SK-N-SH (cell line): ENCODE results near the gene RPRD2. TPM values are rescaled to one million over a fixed set of nuclear protein-coding genes. Genes with fewer than 3 reads are reported as not detected.

Experiments
- CTCF ChIA-PET: fragments of 300-600, 350-600 bp; formaldehyde crosslinking; extraction: SDS; loops from one replicate; lab custom pipeline; 2021; lab: Yijun Ruan, JAX
- POLR2A ChIA-PET: fragments of 350-600 bp; sonication (Branson Sonifier 250); formaldehyde crosslinking; extraction: SDS; loops from one replicate; lab custom pipeline; 2020; ENCODE audit warnings: antibody characterized with exemption, inconsistent platforms; lab: Yijun Ruan, JAX
- DNase-seq: peaks from one replicate; pipeline ENCODE4 v3.0.0; 2012
- H2AFZ ChIP-seq: fragments of 200-600 bp; sonication (generic); 2 replicates; pipeline ENCODE4 v1.8.1; 2016; ENCODE audit warnings: antibody characterized with exemption, mild to moderate bottlenecking, low read depth
- H3F3A ChIP-seq: fragments of 200-600 bp; sonication (generic); replicated peaks from 2 replicates; pipeline ENCODE3; 2016; ENCODE audit warnings: antibody characterized with exemption, mild to moderate bottlenecking; ENCODE audit not compliant: insufficient read depth
- H3K27ac ChIP-seq, 2 experiments: fragments of 200-500 bp in 1 of 2; fragments of 200-600 bp in 1 of 2; sonication (Bioruptor generic) in 1 of 2; sonication (generic), shearing (Covaris generic) in 1 of 2; 2 replicates each; pipeline versions ENCODE4 v1.5.1 to v1.6.1; 2014 to 2016; ENCODE audit warnings: low read depth in 2 of 2, inconsistent platforms in 1 of 2, low read length in 1 of 2, mild to moderate bottlenecking in 1 of 2, mixed read lengths in 1 of 2
- H3K27me3 ChIP-seq: fragments of 200-600 bp; sonication (generic), shearing (Covaris generic); 2 replicates; pipeline ENCODE4 v1.6.1; 2016; ENCODE audit warnings: mixed run types; ENCODE audit not compliant: insufficient read depth
- H3K36me3 ChIP-seq, 2 experiments: fragments of 200-500 bp in 1 of 2; fragments of 200-600 bp in 1 of 2; sonication (Bioruptor generic) in 1 of 2; sonication (generic) in 1 of 2; replicated peaks in 1 of 2; 2 replicates each; pipeline versions ENCODE3 to v1.5.1; 2014 to 2016; ENCODE audit warnings: low read length in 1 of 2, mild to moderate bottlenecking in 1 of 2; ENCODE audit not compliant: insufficient read depth in 2 of 2, control insufficient read depth in 1 of 2
- H3K4me1 ChIP-seq, 2 experiments: fragments of 200-500 bp in 1 of 2; fragments of 200-600 bp in 1 of 2; sonication (Bioruptor generic) in 1 of 2; sonication (generic), shearing (Covaris generic) in 1 of 2; 2 replicates each; pipeline versions ENCODE4 v1.5.1 to v1.6.1; 2014 to 2016; ENCODE audit warnings: low read depth in 1 of 2, low read length in 1 of 2, mixed run types in 1 of 2; ENCODE audit not compliant: insufficient read depth in 2 of 2, control insufficient read depth in 1 of 2
- H3K4me2 ChIP-seq: fragments of 200-600 bp; sonication (generic), shearing (Covaris generic); 2 replicates; pipeline ENCODE4 v1.6.1; 2017; ENCODE audit warnings: mixed run types
- H3K4me3 ChIP-seq, 2 experiments: fragments of 200-500 bp in 1 of 2; fragments of 200-600 bp in 1 of 2; sonication (Bioruptor generic) in 1 of 2; sonication (generic), shearing (Covaris generic) in 1 of 2; 2 replicates each; pipeline versions ENCODE4 v1.5.1 to v1.8.1; 2014 to 2016; ENCODE audit warnings: low read depth in 2 of 2, inconsistent platforms in 1 of 2, low read length in 1 of 2, mild to moderate bottlenecking in 1 of 2, mixed read lengths in 1 of 2, moderate library complexity in 1 of 2
- H3K79me2 ChIP-seq: fragments of 200-600 bp; sonication (generic); 2 replicates; pipeline ENCODE4 v1.8.1; 2017; ENCODE audit warnings: mild to moderate bottlenecking; ENCODE audit not compliant: insufficient read depth
- H3K9ac ChIP-seq: fragments of 200-600 bp; sonication (generic); 2 replicates; pipeline ENCODE4 v1.6.1; 2017; ENCODE audit warnings: mixed run types
- H3K9me2 ChIP-seq: fragments of 200-600 bp; sonication (generic); 2 replicates; pipeline ENCODE4 v1.6.1; 2017; ENCODE audit warnings: mixed run types
- H3K9me3 ChIP-seq: fragments of 200-600 bp; sonication (generic); 2 replicates; pipeline ENCODE4 v1.6.1; 2017; ENCODE audit warnings: mixed run types, mild to moderate bottlenecking, moderate library complexity
- H4K20me1 ChIP-seq: fragments of 200-600 bp; sonication (generic); 2 replicates; pipeline ENCODE4 v1.6.1; 2017; ENCODE audit warnings: mild to moderate bottlenecking, mixed run types; ENCODE audit not compliant: insufficient read depth
- ELF1 ChIP-seq: IDR thresholded peaks from 2 replicates; pipeline ENCODE4 v1.4.0; 2012
- EP300 ChIP-seq, 2 experiments: IDR thresholded peaks; 2 replicates each; pipeline versions ENCODE4 v1.4.0 to v1.6.1; 2012; ENCODE audit warnings: borderline replicate concordance in 1 of 2, low read depth in 1 of 2, low read length in 1 of 2
- FOXJ3 ChIP-seq: sonication (generic); formaldehyde crosslinking; IDR thresholded peaks from 2 replicates; pipeline ENCODE4 v1.5.1; 2020; ENCODE audit warnings: mild to moderate bottlenecking, missing genetic modification reagents
- FOXM1 ChIP-seq: IDR thresholded peaks from 2 replicates; pipeline ENCODE4 v1.4.0; 2012; ENCODE audit warnings: low read depth, mild to moderate bottlenecking
- GABPA ChIP-seq: IDR thresholded peaks from 2 replicates; pipeline ENCODE4 v1.4.0; 2012; ENCODE audit warnings: low read depth, mild to moderate bottlenecking
- GATA2 ChIP-seq: sonication (generic); formaldehyde crosslinking; IDR thresholded peaks from 2 replicates; pipeline ENCODE4 v1.5.0; 2020; ENCODE audit warnings: mild to moderate bottlenecking, missing genetic modification reagents
- IRF3 ChIP-seq: fragments of 150-350 bp; IDR thresholded peaks from 2 replicates; pipeline ENCODE4 v1.6.1; 2016; ENCODE audit warnings: mild to moderate bottlenecking, low read depth, low read length
- JUND ChIP-seq: IDR thresholded peaks from 2 replicates; pipeline ENCODE4 v1.4.0; 2012
- MEF2A ChIP-seq: IDR thresholded peaks from 2 replicates; pipeline ENCODE4 v1.4.0; 2012; ENCODE audit warnings: low read depth, borderline replicate concordance
- MXI1 ChIP-seq: IDR thresholded peaks from 2 replicates; pipeline ENCODE4 v1.6.1; 2012; ENCODE audit warnings: mild to moderate bottlenecking, low read depth, low read length, improper control_type of control experiment
- NFIC ChIP-seq: IDR thresholded peaks from 2 replicates; pipeline ENCODE4 v1.4.0; 2012; ENCODE audit warnings: borderline replicate concordance
- PBX3 ChIP-seq: IDR thresholded peaks from 2 replicates; pipeline ENCODE4; 2012
- POLR2AphosphoS5 ChIP-seq: IDR thresholded peaks from 2 replicates; pipeline ENCODE4 v1.6.1; 2012; ENCODE audit warnings: low read depth, low read length
- RCOR1 ChIP-seq: fragments of 150-350 bp; IDR thresholded peaks from 2 replicates; pipeline ENCODE4 v1.6.1; 2017; ENCODE audit warnings: antibody characterized with exemption, low read length
- RFX5 ChIP-seq: IDR thresholded peaks from 2 replicates; pipeline ENCODE4 v1.6.1; 2012; ENCODE audit warnings: mild to moderate bottlenecking, improper control_type of control experiment, low read length
- RXRA ChIP-seq: IDR thresholded peaks from 2 replicates; pipeline ENCODE4 v1.4.0; 2012; ENCODE audit warnings: low read depth, mild to moderate bottlenecking, borderline replicate concordance
- SIN3A ChIP-seq: IDR thresholded peaks from 2 replicates; pipeline ENCODE4 v1.6.1; 2012; ENCODE audit warnings: low read depth, mild to moderate bottlenecking, low read length, moderate library complexity, borderline replicate concordance
- TAF1 ChIP-seq: IDR thresholded peaks from 2 replicates; pipeline ENCODE4 v1.6.1; 2012; ENCODE audit warnings: low read depth, mild to moderate bottlenecking, low read length, moderate library complexity, borderline replicate concordance
- TEAD4 ChIP-seq: IDR thresholded peaks from 2 replicates; pipeline ENCODE4 v1.4.0; 2012; ENCODE audit warnings: mild to moderate bottlenecking, borderline replicate concordance; ENCODE audit not compliant: insufficient read depth
- USF1 ChIP-seq: IDR thresholded peaks from 2 replicates; pipeline ENCODE4 v1.4.0; 2012; ENCODE audit warnings: low read depth, borderline replicate concordance
- WGBS: methylation state at CpG from one replicate; pipeline ENCODE4 v1.1.6; 2017; ENCODE audit warnings: low lambda C conversion rate; 5-methylcytosine and 5-hydroxymethylcytosine counted together
- polyA plus RNA-seq, 3 experiments: library from polyadenylated mRNA; depleted of rRNA; stranded (reverse); fragments of >200 nt; gene quantifications; 2 replicates each; pipeline ENCODE4 v1.2.3, GENCODE V29; 2012
- TF ChIP-seq, protein P1 (sequence below): IDR thresholded peaks from 2 replicates; pipeline ENCODE4 v1.4.0; 2012; ENCODE audit warnings: low read depth
- TF ChIP-seq, protein P2 (sequence below): fragments of 200-600 bp; sonication (generic); IDR thresholded peaks from 2 replicates; pipeline ENCODE4 v1.6.1; 2017; ENCODE audit warnings: antibody characterized with exemption, mild to moderate bottlenecking, moderate library complexity

The RPRD2 gene
- polyA plus RNA-seq, 1 of the 3 experiments (the other 2 are of a cell fraction): 9.2 TPM

- ChIA-PET POLR2A (no interaction called here), CTCF (interaction anchor here (6.0 kb wide), 1 partner anchor 20 kb away, joined by 29 read pairs; no protein-coding TSS in a partner anchor)
- Histone ChIP-seq H3K36me3 (no peaks in the 10 kb centered on the region), H3K4me3 (no peak overlapping the region), H3K9me2 (no peaks in the 10 kb centered on the region), H4K20me1 (no peaks in the 10 kb centered on the region), H3K27me3 (no peaks in the 10 kb centered on the region), H3K9ac (no peak overlapping the region), H3K4me1 (peaks cover 8 to 17% of the 10 kb centered on the region in 2 experiments; a peak in 2 of 4 replicates), H2AFZ (no peak overlapping the region), H3K9me3 (no peaks in the 10 kb centered on the region), H3K4me2 (no peak overlapping the region), H3K27ac (no peak overlapping the region), H3F3A (peaks cover 3% of the 10 kb centered on the region), H3K79me2 (peaks cover 13% of the 10 kb centered on the region)
- 82% methylated on average over 14 of the region's 17 CpGs for WGBS
- no peak for DNase-seq
- no peak for TF ChIP-seq RXRA
- TF ChIP-seq ELF1: no peak
- no peak for TF ChIP-seq RFX5
- TF ChIP-seq, protein P1, sequence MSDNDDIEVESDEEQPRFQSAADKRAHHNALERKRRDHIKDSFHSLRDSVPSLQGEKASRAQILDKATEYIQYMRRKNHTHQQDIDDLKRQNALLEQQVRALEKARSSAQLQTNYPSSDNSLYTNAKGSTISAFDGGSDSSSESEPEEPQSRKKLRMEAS: no peak
- TF ChIP-seq USF1: no peak
- TF ChIP-seq, protein P2, sequence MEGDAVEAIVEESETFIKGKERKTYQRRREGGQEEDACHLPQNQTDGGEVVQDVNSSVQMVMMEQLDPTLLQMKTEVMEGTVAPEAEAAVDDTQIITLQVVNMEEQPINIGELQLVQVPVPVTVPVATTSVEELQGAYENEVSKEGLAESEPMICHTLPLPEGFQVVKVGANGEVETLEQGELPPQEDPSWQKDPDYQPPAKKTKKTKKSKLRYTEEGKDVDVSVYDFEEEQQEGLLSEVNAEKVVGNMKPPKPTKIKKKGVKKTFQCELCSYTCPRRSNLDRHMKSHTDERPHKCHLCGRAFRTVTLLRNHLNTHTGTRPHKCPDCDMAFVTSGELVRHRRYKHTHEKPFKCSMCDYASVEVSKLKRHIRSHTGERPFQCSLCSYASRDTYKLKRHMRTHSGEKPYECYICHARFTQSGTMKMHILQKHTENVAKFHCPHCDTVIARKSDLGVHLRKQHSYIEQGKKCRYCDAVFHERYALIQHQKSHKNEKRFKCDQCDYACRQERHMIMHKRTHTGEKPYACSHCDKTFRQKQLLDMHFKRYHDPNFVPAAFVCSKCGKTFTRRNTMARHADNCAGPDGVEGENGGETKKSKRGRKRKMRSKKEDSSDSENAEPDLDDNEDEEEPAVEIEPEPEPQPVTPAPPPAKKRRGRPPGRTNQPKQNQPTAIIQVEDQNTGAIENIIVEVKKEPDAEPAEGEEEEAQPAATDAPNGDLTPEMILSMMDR: no peak
- TF ChIP-seq MEF2A: no peak
- no peak for TF ChIP-seq FOXJ3
- TF ChIP-seq FOXM1: no peak
- no peak for TF ChIP-seq NFIC
Measured at GRCh38 chr1:150511985-150512660, 148.2 kb downstream of the RPRD2 start.

GRCh38 chr1:150512846-150513245 is 148.9 kb downstream of the RPRD2 start:
- no peaks in the 10 kb centered on the region for H3K36me3 ChIP-seq
- no peaks in the 10 kb centered on the region for H3K9me3 ChIP-seq
- no peak overlapping the region for H2AFZ ChIP-seq
- no peaks in the 10 kb centered on the region for H3K27me3 ChIP-seq
- ChIA-PET CTCF (interaction anchor here (1.5 kb wide), 1 partner anchor 47 kb away, joined by 5 read pairs; no protein-coding TSS in a partner anchor), POLR2A (no interaction called here)
- H3K4me2 ChIP-seq: no peak overlapping the region
- H3F3A ChIP-seq: peaks cover 3% of the 10 kb centered on the region
- peaks cover 8 to 13% of the 10 kb centered on the region in 2 experiments; a peak in 2 of 4 replicates for H3K4me1 ChIP-seq
- no peaks in the 10 kb centered on the region for H3K9me2 ChIP-seq
- no peak overlapping the region for H3K27ac ChIP-seq
- WGBS: 80% methylated on average over 2 of the region's 2 CpGs
- no peak for TF ChIP-seq SIN3A
- no peak for TF ChIP-seq POLR2AphosphoS5
- no peak for TF ChIP-seq GABPA
- TF ChIP-seq FOXM1: no peak
- no peak for TF ChIP-seq EP300 (IDR thresholded peaks at IDR 0.05; ENCODE audit: borderline replicate concordance in 1 of 2, low read depth in 1 of 2, low read length in 1 of 2)
- no peak for TF ChIP-seq JUND
- no peak for TF ChIP-seq MXI1
- TF ChIP-seq, protein P1: no peak
- no peak for TF ChIP-seq PBX3
- no peak for TF ChIP-seq TEAD4
- no peak for TF ChIP-seq TAF1
- no peak for TF ChIP-seq ELF1
- no peak for TF ChIP-seq RCOR1
- no peak for TF ChIP-seq GATA2 (CRISPR knock-in tag)
- no peak for TF ChIP-seq IRF3
- no peak for TF ChIP-seq FOXJ3
- H3K79me2 ChIP-seq: peaks cover 13% of the 10 kb centered on the region
- no peak for DNase-seq
- no peaks in the 10 kb centered on the region for H4K20me1 ChIP-seq
- no peak overlapping the region for H3K9ac ChIP-seq
- H3K4me3 ChIP-seq: no peak overlapping the region
